ENCODE measurements around the gene SNRNP35. TPM values are rescaled to one million over a fixed set of nuclear protein-coding genes. Genes with fewer than 3 reads are reported as not detected.
"Not testable (repeated sequence)": the region's sequence is repeated elsewhere in the genome, so short reads cannot be mapped to it uniquely, and the experiment has no call there.

SNRNP35 gene
- total RNA-seq, 2 donors from 2014 or later, result 27.8 to 73.9 TPM

GRCh38 chr12:123445388-123446332 is 12.3 kb upstream of the SNRNP35 start:
- no peak for TF ChIP-seq CTCF (IDR thresholded peaks at IDR 0.05)
- H3K9me3 ChIP-seq, result no peaks in the 10 kb centered on the region
- H3K27ac ChIP-seq, result peak overlapping the region; percentile 95 to 96
- no peaks in the 10 kb centered on the region for H3K36me3 ChIP-seq
- no peaks in the 10 kb centered on the region for H3K27me3 ChIP-seq (replicated peaks; ENCODE audit: insufficient read depth)
- ATAC-seq (ENCODE audit: insufficient number of reproducible peaks, low FRiP score, low read depth) (peak; percentile 77), DNase-seq (ENCODE audit: low spot score) (peak; percentile 28)
- H3K4me1 ChIP-seq (ENCODE audit: control insufficient read depth in 1 of 2, low read depth in 2 of 2), result peaks cover 19 to 31% of the 10 kb centered on the region in 2 donors
- peak overlapping the region; percentile 40 for H3K4me3 ChIP-seq

GRCh38 chr12:123446333-123446713 is 11.6 kb upstream of the SNRNP35 start:
- no peaks in the 10 kb centered on the region for H3K9me3 ChIP-seq
- H3K27me3 ChIP-seq (replicated peaks; ENCODE audit: insufficient read depth), result no peaks in the 10 kb centered on the region
- peak overlapping the region; percentile 95 to 96 for H3K27ac ChIP-seq
- no peak for TF ChIP-seq CTCF (IDR thresholded peaks at IDR 0.05)
- H3K4me1 ChIP-seq (ENCODE audit: control insufficient read depth in 1 of 2, low read depth in 2 of 2), result peaks cover 19 to 31% of the 10 kb centered on the region in 2 donors
- H3K4me3 ChIP-seq, result peak overlapping the region; percentile 40
- no peaks in the 10 kb centered on the region for H3K36me3 ChIP-seq
- ATAC-seq (ENCODE audit: insufficient number of reproducible peaks, low FRiP score, low read depth) (no peak), DNase-seq (ENCODE audit: low spot score) (no peak)

- Histone ChIP-seq H3K4me1 (ENCODE audit: control insufficient read depth in 1 of 2, low read depth in 2 of 2) (peaks cover 19 to 26% of the 10 kb centered on the region in 2 donors), H3K27me3 (replicated peaks; ENCODE audit: insufficient read depth) (no peaks in the 10 kb centered on the region), H3K4me3 (no peak overlapping the region), H3K36me3 (no peaks in the 10 kb centered on the region), H3K9me3 (no peaks in the 10 kb centered on the region), H3K27ac (peak overlapping the region in 1 of 2 donors; percentile 22)
- no peak for TF ChIP-seq CTCF (IDR thresholded peaks at IDR 0.05)
- no peak for ATAC-seq (ENCODE audit: insufficient number of reproducible peaks, low FRiP score, low read depth)
- no peak for DNase-seq (ENCODE audit: low spot score)
These were observed 8.6 kb upstream of the SNRNP35 start for GRCh38 chr12:123449249-123449733.

- H3K4me3 ChIP-seq, result no peak overlapping the region
- no peak overlapping the region for H3K27ac ChIP-seq
- no peak for TF ChIP-seq CTCF (IDR thresholded peaks at IDR 0.05)
- DNase-seq (ENCODE audit: low spot score) (no peak), ATAC-seq (ENCODE audit: insufficient number of reproducible peaks, low FRiP score, low read depth) (no peak)
- no peaks in the 10 kb centered on the region for H3K27me3 ChIP-seq (replicated peaks; ENCODE audit: insufficient read depth)
- H3K9me3 ChIP-seq, result no peaks in the 10 kb centered on the region
- H3K36me3 ChIP-seq, result no peaks in the 10 kb centered on the region
- H3K4me1 ChIP-seq (ENCODE audit: control insufficient read depth in 1 of 2, low read depth in 2 of 2), result peaks cover 16 to 20% of the 10 kb centered on the region in 2 donors
These were observed 8.1 kb upstream of the SNRNP35 start for GRCh38 chr12:123449856-123450255.

- TF ChIP-seq CTCF (IDR thresholded peaks at IDR 0.05), result no peak
- H3K4me3 ChIP-seq, result no peak overlapping the region
- H3K9me3 ChIP-seq, result no peaks in the 10 kb centered on the region
- DNase-seq (ENCODE audit: low spot score) (no peak), ATAC-seq (ENCODE audit: insufficient number of reproducible peaks, low FRiP score, low read depth) (no peak)
- H3K4me1 ChIP-seq (ENCODE audit: control insufficient read depth in 1 of 2, low read depth in 2 of 2), result peaks cover 8 to 12% of the 10 kb centered on the region in 2 donors
- H3K36me3 ChIP-seq, result no peaks in the 10 kb centered on the region
- H3K27ac ChIP-seq, result no peak overlapping the region
- H3K27me3 ChIP-seq (replicated peaks; ENCODE audit: insufficient read depth), result no peaks in the 10 kb centered on the region
These were observed 7.3 kb upstream of the SNRNP35 start for GRCh38 chr12:123450636-123451035.

GRCh38 chr12:123452276-123452550 is 5.7 kb upstream of the SNRNP35 start:
- H3K9me3 ChIP-seq; H3K27ac ChIP-seq; H3K27me3 ChIP-seq (replicated peaks; ENCODE audit: insufficient read depth); H3K4me1 ChIP-seq (ENCODE audit: control insufficient read depth in 1 of 2, low read depth in 2 of 2); ATAC-seq (ENCODE audit: insufficient number of reproducible peaks, low FRiP score, low read depth); H3K36me3 ChIP-seq; H3K4me3 ChIP-seq; DNase-seq (ENCODE audit: low spot score): not testable (repeated sequence)
